ENCODE measurements around the gene C10orf105. TPM values are rescaled to one million over a fixed set of nuclear protein-coding genes. Genes with fewer than 3 reads are reported as not detected.

The C10orf105 gene
- total and polyA plus RNA-seq, 7 experiments from 2014 or later: 0.13 to 1.0 (median 0.19) TPM; not detected in 2

- H3K9me3 ChIP-seq (ENCODE audit: control insufficient read depth in 2 of 3, low read length in 3 of 3): no peaks in the 10 kb centered on the region
- peaks cover 0 to 81% (median 20%) of the 10 kb centered on the region in 3 experiments for H3K36me3 ChIP-seq (ENCODE audit: control insufficient read depth in 2 of 3, insufficient read depth in 3 of 3, low read length in 3 of 3)
- H3K27me3 Mint-ChIP-seq: no peaks in the 10 kb centered on the region
- peaks cover 0 to 35% (median 15%) of the 10 kb centered on the region in 5 donors for H3K36me3 Mint-ChIP-seq
- peaks cover 67 to 94% (median 83%) of the 10 kb centered on the region in 7 donors for H3K4me1 Mint-ChIP-seq
- peak overlapping the region; percentile 41 to 98 (median 89) for H3K27ac Mint-ChIP-seq
- ChIA-PET POLR2A (interaction anchor here (0.6 to 25.7 kb wide), 8 partner anchors 10 to 452 kb away, joined by 3 to 863 read pairs (median 4); partner anchors contain the start of gene VSIR), CTCF (interaction anchor here (1.0 to 1.7 kb wide), 7 partner anchors 10 to 65 kb away, joined by 3 to 5 read pairs (median 5); partner anchors contain the start of gene VSIR)
- H3K4me1 ChIP-seq (ENCODE audit: control insufficient read depth in 2 of 2, insufficient read depth in 2 of 2, low read length in 2 of 2): peaks cover 77 to 86% of the 10 kb centered on the region in 2 donors
- no peak for DNase-seq
- no peak for ATAC-seq
- intact Hi-C loops (cut with micrococcal nuclease): no loop called here
- H3K4me3 ChIP-seq (ENCODE audit: low read length): no peak overlapping the region
- H3K4me3 Mint-ChIP-seq: peak overlapping the region in 9 of 10 donors; percentile 13 to 89 (median 53)
- H3K27me3 ChIP-seq (ENCODE audit: control insufficient read depth in 2 of 2, insufficient read depth in 2 of 2, low read length in 2 of 2): no peaks in the 10 kb centered on the region
- no peaks in the 10 kb centered on the region for H3K9me3 Mint-ChIP-seq
- H3K27ac ChIP-seq (ENCODE audit: low read depth, low read length): peak overlapping the region; percentile 93
Measured at GRCh38 chr10:71763352-71764127, 44.0 kb upstream of the C10orf105 start.

- H3K4me1 Mint-ChIP-seq: peaks cover 69 to 94% (median 83%) of the 10 kb centered on the region in 7 donors
- H3K36me3 ChIP-seq (ENCODE audit: control insufficient read depth in 2 of 3, insufficient read depth in 3 of 3, low read length in 3 of 3): peaks cover 0 to 75% (median 20%) of the 10 kb centered on the region in 3 experiments
- H3K27ac Mint-ChIP-seq: peak overlapping the region; percentile 24 to 98 (median 89)
- peak overlapping the region; percentile 93 for H3K27ac ChIP-seq (ENCODE audit: low read depth, low read length)
- no peak overlapping the region for H3K4me3 ChIP-seq (ENCODE audit: low read length)
- peak overlapping the region in 7 of 10 donors; percentile 28 to 89 (median 62) for H3K4me3 Mint-ChIP-seq
- ChIA-PET POLR2A (interaction anchor here (1.1 to 25.7 kb wide), 5 partner anchors 10 to 35 kb away, joined by 4 to 863 read pairs (median 6); partner anchors contain the start of gene VSIR), CTCF (interaction anchor here (0.7 to 2.1 kb wide), 9 partner anchors 11 to 63 kb away, joined by 3 to 5 read pairs (median 4); partner anchors contain the start of gene VSIR)
- no peaks in the 10 kb centered on the region for H3K9me3 Mint-ChIP-seq
- intact Hi-C loops (cut with micrococcal nuclease): no loop called here
- no peaks in the 10 kb centered on the region for H3K27me3 Mint-ChIP-seq
- DNase-seq: no peak
- H3K36me3 Mint-ChIP-seq: peaks cover 0 to 35% (median 15%) of the 10 kb centered on the region in 5 donors
- H3K4me1 ChIP-seq (ENCODE audit: control insufficient read depth in 2 of 2, insufficient read depth in 2 of 2, low read length in 2 of 2): peaks cover 77 to 86% of the 10 kb centered on the region in 2 donors
- ATAC-seq: no peak
- H3K27me3 ChIP-seq (ENCODE audit: control insufficient read depth in 2 of 2, insufficient read depth in 2 of 2, low read length in 2 of 2): no peaks in the 10 kb centered on the region
- no peaks in the 10 kb centered on the region for H3K9me3 ChIP-seq (ENCODE audit: control insufficient read depth in 2 of 3, low read length in 3 of 3)
Measured at GRCh38 chr10:71762324-71762723, 42.7 kb upstream of the C10orf105 start.

- peaks cover 0 to 68% (median 14%) of the 10 kb centered on the region in 3 experiments for H3K36me3 ChIP-seq (ENCODE audit: control insufficient read depth in 2 of 3, insufficient read depth in 3 of 3, low read length in 3 of 3)
- peaks cover 0 to 33% (median 15%) of the 10 kb centered on the region in 5 donors for H3K36me3 Mint-ChIP-seq
Measured at GRCh38 chr10:71761541-71762113, 42.0 kb upstream of the C10orf105 start.

GRCh38 chr10:71761105-71761511 lies 41.5 kb upstream of the C10orf105 start:
- Histone ChIP-seq H3K9me3 (ENCODE audit: control insufficient read depth in 2 of 3, low read length in 3 of 3) (no peaks in the 10 kb centered on the region), H3K27me3 (ENCODE audit: control insufficient read depth in 2 of 2, insufficient read depth in 2 of 2, low read length in 2 of 2) (no peaks in the 10 kb centered on the region), H3K4me3 (ENCODE audit: low read length) (no peak overlapping the region), H3K4me1 (ENCODE audit: control insufficient read depth in 2 of 2, insufficient read depth in 2 of 2, low read length in 2 of 2) (peaks cover 77 to 87% of the 10 kb centered on the region in 2 donors), H3K36me3 (ENCODE audit: control insufficient read depth in 2 of 3, insufficient read depth in 3 of 3, low read length in 3 of 3) (peaks cover 0 to 63% (median 12%) of the 10 kb centered on the region in 3 experiments), H3K27ac (ENCODE audit: low read depth, low read length) (peak overlapping the region; percentile 45)
- CTCF ChIA-PET: interaction anchor here (1.1 to 2.1 kb wide), 3 partner anchors 13 to 53 kb away, joined by 3 to 4 read pairs (median 4); no protein-coding TSS in a partner anchor
- DNase-seq (peak in 1 of 9 donors; percentile 39), ATAC-seq (peak; percentile 30)
- Mint-ChIP-seq H3K36me3 (peaks cover 0 to 37% (median 19%) of the 10 kb centered on the region in 5 donors), H3K4me1 (peaks cover 69 to 94% (median 84%) of the 10 kb centered on the region in 7 donors), H3K4me3 (peak overlapping the region in 9 of 10 donors; percentile 2 to 89 (median 69)), H3K27me3 (no peaks in the 10 kb centered on the region), H3K9me3 (no peaks in the 10 kb centered on the region), H3K27ac (peak overlapping the region; percentile 69 to 99 (median 92))
- POLR2A ChIA-PET: interaction anchor here (0.9 to 25.7 kb wide), 3 partner anchors 11 to 35 kb away, joined by 3 to 863 read pairs (median 6); no protein-coding TSS in a partner anchor
- intact Hi-C loops (cut with micrococcal nuclease): no loop called here

More at GRCh38 chr10:71761541-71762113, 42.0 kb upstream of the C10orf105 start:
- ChIA-PET POLR2A (interaction anchor here (0.9 to 25.7 kb wide), 4 partner anchors 11 to 35 kb away, joined by 3 to 863 read pairs (median 5); no protein-coding TSS in a partner anchor), CTCF (interaction anchor here (1.1 to 2.1 kb wide), 3 partner anchors 13 to 54 kb away, joined by 3 to 4 read pairs (median 4); no protein-coding TSS in a partner anchor)
- no peaks in the 10 kb centered on the region for H3K9me3 Mint-ChIP-seq
- H3K27me3 Mint-ChIP-seq: no peaks in the 10 kb centered on the region
- Histone ChIP-seq H3K27me3 (ENCODE audit: control insufficient read depth in 2 of 2, insufficient read depth in 2 of 2, low read length in 2 of 2) (no peaks in the 10 kb centered on the region), H3K4me1 (ENCODE audit: control insufficient read depth in 2 of 2, insufficient read depth in 2 of 2, low read length in 2 of 2) (peaks cover 77 to 86% of the 10 kb centered on the region in 2 donors), H3K4me3 (ENCODE audit: low read length) (no peak overlapping the region), H3K9me3 (ENCODE audit: control insufficient read depth in 2 of 3, low read length in 3 of 3) (no peaks in the 10 kb centered on the region), H3K27ac (ENCODE audit: low read depth, low read length) (peak overlapping the region; percentile 93)
- intact Hi-C loops (cut with micrococcal nuclease): no loop called here
- ATAC-seq (no peak), DNase-seq (no peak)
- H3K27ac Mint-ChIP-seq: peak overlapping the region; percentile 69 to 99 (median 92)
- peak overlapping the region in 6 of 10 donors; percentile 17 to 89 (median 64) for H3K4me3 Mint-ChIP-seq
- peaks cover 67 to 94% (median 83%) of the 10 kb centered on the region in 7 donors for H3K4me1 Mint-ChIP-seq

GRCh38 chr10:71757399-71757922 lies 37.9 kb upstream of the C10orf105 start:
- Mint-ChIP-seq H3K36me3 (peaks cover 6 to 56% (median 27%) of the 10 kb centered on the region in 5 donors), H3K27me3 (no peaks in the 10 kb centered on the region), H3K9me3 (peaks cover 0 to 1% (median 0%) of the 10 kb centered on the region in 11 donors), H3K27ac (peak overlapping the region; percentile 91 to 99 (median 97)), H3K4me1 (peaks cover 69 to 94% (median 84%) of the 10 kb centered on the region in 7 donors), H3K4me3 (peak overlapping the region; percentile 68 to 90 (median 80))
- ATAC-seq (peak; percentile 9), DNase-seq (peak in 1 of 9 donors; percentile 47)
- intact Hi-C loops (cut with micrococcal nuclease): loop anchor here (1.0 to 2.0 kb wide), 5 partner anchors 8 to 31 kb away; partner anchors contain the start of gene VSIR (in 1 of the 2)
- Histone ChIP-seq H3K27ac (ENCODE audit: low read depth, low read length) (peak overlapping the region; percentile 74), H3K4me3 (ENCODE audit: low read length) (peak overlapping the region; percentile 6), H3K9me3 (ENCODE audit: control insufficient read depth in 2 of 3, low read length in 3 of 3) (no peaks in the 10 kb centered on the region), H3K4me1 (ENCODE audit: control insufficient read depth in 2 of 2, insufficient read depth in 2 of 2, low read length in 2 of 2) (peaks cover 81 to 87% of the 10 kb centered on the region in 2 donors), H3K36me3 (ENCODE audit: control insufficient read depth in 2 of 3, insufficient read depth in 3 of 3, low read length in 3 of 3) (peaks cover 10 to 54% (median 24%) of the 10 kb centered on the region in 3 experiments), H3K27me3 (ENCODE audit: control insufficient read depth in 2 of 2, insufficient read depth in 2 of 2, low read length in 2 of 2) (no peaks in the 10 kb centered on the region)
- ChIA-PET POLR2A (interaction anchor here (1.2 to 26.0 kb wide), 6 partner anchors 9 to 94 kb away, joined by 3 to 863 read pairs (median 75); partner anchors contain the start of genes PSAP and VSIR), CTCF (interaction anchor here (0.7 to 5.0 kb wide), 15 partner anchors 8 to 935 kb away, joined by 3 to 32 read pairs (median 7); partner anchors contain the start of genes MCU and VSIR)

Measured in naive thymus-derived CD4-positive, alpha-beta T cell (primary cell).